Erythroblast (primary cell): ENCODE results near the gene C1S.

Experiments
- GATA1 ChIP-seq: IDR thresholded peaks from 2 replicates; pipeline ENCODE4 v1.6.1; 2011; ENCODE audit warnings: low read depth, mild to moderate bottlenecking, control low read depth, low read length, moderate library complexity
- POLR2A ChIP-seq: IDR thresholded peaks from 2 replicates; pipeline ENCODE4 v1.6.1; 2011; ENCODE audit warnings: mild to moderate bottlenecking, low read length

GRCh38 chr12:7066596-7066995, 6.1 kb downstream of the C1S start:
- TF ChIP-seq POLR2A (no peak), GATA1 (no peak)
